Ovary (tissue), 3 donors: ENCODE data around the gene PRDM16.

Source experiments
- POLR2A ChIP-seq: fragments of 450-650 bp; IDR thresholded peaks from one replicate; pipeline ENCODE4 v1.6.1; 2017; ENCODE audit warnings: antibody characterized with exemption, mild to moderate bottlenecking, moderate library complexity
- TF ChIP-seq, protein P1 (sequence below), 3 donors: fragments of 450-650 bp in 2 of 3; fragments of 200-600 bp in 1 of 3; IDR thresholded peaks; one replicate each; pipeline versions ENCODE4 v1.5.1 to v1.8.0; 2016 to 2022; ENCODE audit warnings: antibody characterized with exemption in 3 of 3, mild to moderate bottlenecking in 1 of 3
- donor health status: DM: no; HTN: no; CAD: no.

DNA sequence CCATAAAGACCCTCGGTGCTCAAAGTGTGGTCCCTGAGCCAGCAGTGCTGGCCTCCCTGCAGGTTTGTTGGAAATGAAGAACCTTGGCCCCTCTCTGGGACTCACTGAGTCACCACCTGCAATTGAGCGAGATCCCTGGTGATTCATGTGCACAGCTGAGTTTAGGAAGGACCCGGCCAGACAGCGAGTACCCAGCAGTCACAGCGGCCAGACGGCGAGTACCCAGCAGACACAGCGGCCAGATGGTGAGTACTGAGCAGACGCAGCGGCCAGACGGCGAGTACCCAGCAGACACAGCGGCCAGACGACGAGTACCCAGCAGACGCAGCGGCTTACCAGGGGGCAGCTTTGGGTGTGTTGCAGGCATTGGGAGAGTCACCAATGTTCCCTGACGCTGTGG is 123.8 kb downstream of the PRDM16 start:
- TF ChIP-seq POLR2A: no peak
- TF ChIP-seq, protein P1, sequence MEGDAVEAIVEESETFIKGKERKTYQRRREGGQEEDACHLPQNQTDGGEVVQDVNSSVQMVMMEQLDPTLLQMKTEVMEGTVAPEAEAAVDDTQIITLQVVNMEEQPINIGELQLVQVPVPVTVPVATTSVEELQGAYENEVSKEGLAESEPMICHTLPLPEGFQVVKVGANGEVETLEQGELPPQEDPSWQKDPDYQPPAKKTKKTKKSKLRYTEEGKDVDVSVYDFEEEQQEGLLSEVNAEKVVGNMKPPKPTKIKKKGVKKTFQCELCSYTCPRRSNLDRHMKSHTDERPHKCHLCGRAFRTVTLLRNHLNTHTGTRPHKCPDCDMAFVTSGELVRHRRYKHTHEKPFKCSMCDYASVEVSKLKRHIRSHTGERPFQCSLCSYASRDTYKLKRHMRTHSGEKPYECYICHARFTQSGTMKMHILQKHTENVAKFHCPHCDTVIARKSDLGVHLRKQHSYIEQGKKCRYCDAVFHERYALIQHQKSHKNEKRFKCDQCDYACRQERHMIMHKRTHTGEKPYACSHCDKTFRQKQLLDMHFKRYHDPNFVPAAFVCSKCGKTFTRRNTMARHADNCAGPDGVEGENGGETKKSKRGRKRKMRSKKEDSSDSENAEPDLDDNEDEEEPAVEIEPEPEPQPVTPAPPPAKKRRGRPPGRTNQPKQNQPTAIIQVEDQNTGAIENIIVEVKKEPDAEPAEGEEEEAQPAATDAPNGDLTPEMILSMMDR (IDR thresholded peaks at IDR 0.05): no peak
